ENCODE measurements around the gene PRDM15. TPM values are rescaled to one million over a fixed set of nuclear protein-coding genes. Genes with fewer than 3 reads are reported as not detected.

The PRDM15 gene
- total and polyA plus RNA-seq, 2 donors (not counting 3 experiments of a cell fraction or from before 2014, with no cell fraction given), result 11.8 to 12.9 TPM

GRCh38 chr21:41796476-41797080, 82.6 kb downstream of the PRDM15 start:
- no peaks in the 10 kb centered on the region for H3K9me1 ChIP-seq (replicated peaks; ENCODE audit: control insufficient read depth, extremely low read depth, insufficient read depth, low read length)
- no peaks in the 10 kb centered on the region for H3K4me1 ChIP-seq (ENCODE audit: control insufficient read depth, extremely low read depth, insufficient read depth, low read length)
- no peaks in the 10 kb centered on the region for H3K79me2 ChIP-seq (ENCODE audit: control insufficient read depth, insufficient read depth, low read length)
- ChIA-PET POLR2A (no interaction called here), CTCF (no interaction called here)
- intact Hi-C loops (cut with micrococcal nuclease) (no loop called here), dilution Hi-C loops (cut with MboI; ENCODE audit: extremely low pct_ligation_motif_present, low sequenced_read_pairs) (no loop called here)
- no peak overlapping the region for H3K27ac ChIP-seq (ENCODE audit: insufficient read depth, low read depth, low read length)
- no peak overlapping the region for H3K9ac ChIP-seq (replicated peaks; ENCODE audit: extremely low read depth, insufficient read depth, low read length)
- no peak overlapping the region for H3K4me2 ChIP-seq (ENCODE audit: insufficient read depth, low read length)
- H3K27me3 ChIP-seq (ENCODE audit: control insufficient read depth in 2 of 2, insufficient read depth in 2 of 2, low read length in 2 of 2), result no peaks in the 10 kb centered on the region
- no TSS peak for BruUV-seq (replicated peaks)
- DNase-seq (ENCODE audit: low read depth, low spot score) (no peak), FAIRE-seq (no peak)
- H3K4me3 ChIP-seq (replicated peaks in 1 of 3; ENCODE audit: insufficient read depth in 1 of 3, low read depth in 1 of 3, low read length in 3 of 3), result no peak overlapping the region
- H3K9me3 ChIP-seq (replicated peaks; ENCODE audit: control insufficient read depth, insufficient read depth, low read length), result no peaks in the 10 kb centered on the region
- H3K36me3 ChIP-seq (ENCODE audit: control insufficient read depth in 2 of 2, extremely low read depth in 1 of 2, insufficient read depth in 2 of 2, low read length in 2 of 2), result peaks cover 0 to 6% of the 10 kb centered on the region in 2 experiments
- no peak overlapping the region for H2AFZ ChIP-seq (ENCODE audit: low read depth, low read length)
- H4K20me1 ChIP-seq (replicated peaks; ENCODE audit: control insufficient read depth, extremely low read depth, insufficient read depth, low read length), result no peaks in the 10 kb centered on the region
- no peak for TF ChIP-seq EZH2 (IDR thresholded peaks at IDR 0.05; ENCODE audit: borderline replicate concordance, low read depth, low read length, severe bottlenecking)
- TF ChIP-seq POLR2AphosphoS5 (IDR thresholded peaks at IDR 0.05; ENCODE audit: insufficient read depth, low read depth, low read length), result no peak
- TF ChIP-seq MAX (IDR thresholded peaks at IDR 0.05; ENCODE audit: insufficient read depth, insufficient read length), result no peak
- TF ChIP-seq MYC (IDR thresholded peaks at IDR 0.05; ENCODE audit: low read depth, low read length), result no peak
- TF ChIP-seq FOS (IDR thresholded peaks at IDR 0.05; ENCODE audit: borderline replicate concordance, insufficient read depth, low read length), result no peak
- no peak for TF ChIP-seq POLR2A (IDR thresholded peaks at IDR 0.05; ENCODE audit: low read depth, low read length)
- TF ChIP-seq JUN (IDR thresholded peaks at IDR 0.05; ENCODE audit: borderline replicate concordance, insufficient read depth, insufficient read length, low read depth), result no peak
- no peak for TF ChIP-seq CTCF (IDR thresholded peaks at IDR 0.05; ENCODE audit: extremely low read depth in 1 of 2, insufficient read depth in 1 of 2, low read depth in 1 of 2, low read length in 2 of 2)
- no peak for TF ChIP-seq GATA2 (IDR thresholded peaks at IDR 0.05; ENCODE audit: insufficient read depth, insufficient read length, low read depth, low read length)
